Measurements from ENCODE around the gene IL17RB. TPM values are rescaled to one million over a fixed set of nuclear protein-coding genes. Genes with fewer than 3 reads are reported as not detected.

The IL17RB gene
- total RNA-seq: 1 to 10 TPM in 1 of 2 donors, under 1 TPM in 1; 0.26 to 2.1 TPM

GRCh38 chr3:53846134-53846850 lies at the start of gene IL17RB, which contains the start of gene CHDH:
TSS of gene IL17RB (plus strand) at chr3:53846568. CDS start at chr3:53846589, 21 bp downstream.
TSS of gene CHDH (minus strand) at chr3:53846419. CDS start at chr3:53824008, 22,411 bp downstream.
- no peak within 1 kb of the TSS for H3K27ac Mint-ChIP-seq
- peaks cover 53% of the 10 kb centered on the region for H3K27me3 Mint-ChIP-seq (ENCODE audit: low read depth)
- peak within 1 kb of the TSS; percentile 60 to 79 for H3K4me3 Mint-ChIP-seq
- H3K4me1 Mint-ChIP-seq (ENCODE audit: low read depth): no peaks in the 10 kb centered on the region
- peaks cover 0 to 1% of the 10 kb centered on the region in 2 donors for H3K36me3 Mint-ChIP-seq (ENCODE audit: insufficient read depth in 2 of 2)
- ATAC-seq (replicated peaks in 1 of 2): peak; percentile 75 to 77
- H3K9me3 Mint-ChIP-seq: no peaks in the 10 kb centered on the region
- peak; percentile 38 to 40 for DNase-seq

GRCh38 chr3:53798144-53798543 lies 48.2 kb upstream of the IL17RB start:
- Mint-ChIP-seq H3K4me1 (ENCODE audit: low read depth) (no peaks in the 10 kb centered on the region), H3K27me3 (ENCODE audit: low read depth) (peaks cover 11% of the 10 kb centered on the region), H3K27ac (no peak overlapping the region), H3K9me3 (no peaks in the 10 kb centered on the region), H3K4me3 (no peak overlapping the region), H3K36me3 (ENCODE audit: insufficient read depth in 2 of 2) (no peaks in the 10 kb centered on the region)
- DNase-seq: no peak
- ATAC-seq (replicated peaks in 1 of 2): no peak

- ATAC-seq (replicated peaks in 1 of 2): no peak
- DNase-seq: no peak
- Mint-ChIP-seq H3K4me3 (no peak overlapping the region), H3K36me3 (ENCODE audit: insufficient read depth in 2 of 2) (no peaks in the 10 kb centered on the region), H3K27me3 (ENCODE audit: low read depth) (peaks cover 11% of the 10 kb centered on the region), H3K9me3 (no peaks in the 10 kb centered on the region), H3K27ac (no peak overlapping the region), H3K4me1 (ENCODE audit: low read depth) (no peaks in the 10 kb centered on the region)
Observed at GRCh38 chr3:53799338-53799865, 47.0 kb upstream of the IL17RB start.

- Mint-ChIP-seq H3K27ac (no peak overlapping the region), H3K4me1 (ENCODE audit: low read depth) (no peaks in the 10 kb centered on the region), H3K27me3 (ENCODE audit: low read depth) (peaks cover 6% of the 10 kb centered on the region), H3K36me3 (ENCODE audit: insufficient read depth in 2 of 2) (no peaks in the 10 kb centered on the region), H3K9me3 (no peaks in the 10 kb centered on the region), H3K4me3 (no peak overlapping the region)
- DNase-seq: no peak
- no peak for ATAC-seq (replicated peaks in 1 of 2)
Observed at GRCh38 chr3:53800041-53800906, 46.1 kb upstream of the IL17RB start.

- Mint-ChIP-seq H3K27ac (no peak overlapping the region), H3K9me3 (no peaks in the 10 kb centered on the region), H3K27me3 (ENCODE audit: low read depth) (peaks cover under 1% of the 10 kb centered on the region), H3K4me3 (no peak overlapping the region), H3K36me3 (ENCODE audit: insufficient read depth in 2 of 2) (no peaks in the 10 kb centered on the region), H3K4me1 (ENCODE audit: low read depth) (no peaks in the 10 kb centered on the region)
- no peak for ATAC-seq (replicated peaks in 1 of 2)
- no peak for DNase-seq
Observed at GRCh38 chr3:53801319-53801718, 45.0 kb upstream of the IL17RB start.

- DNase-seq (no peak), ATAC-seq (replicated peaks in 1 of 2) (no peak)
- Mint-ChIP-seq H3K4me1 (ENCODE audit: low read depth) (no peaks in the 10 kb centered on the region), H3K36me3 (ENCODE audit: insufficient read depth in 2 of 2) (no peaks in the 10 kb centered on the region), H3K27me3 (ENCODE audit: low read depth) (peaks cover 11% of the 10 kb centered on the region), H3K4me3 (no peak overlapping the region), H3K27ac (no peak overlapping the region), H3K9me3 (no peaks in the 10 kb centered on the region)
Observed at GRCh38 chr3:53802256-53802880, 44.0 kb upstream of the IL17RB start.

- Mint-ChIP-seq H3K36me3 (ENCODE audit: insufficient read depth in 2 of 2) (no peaks in the 10 kb centered on the region), H3K4me1 (ENCODE audit: low read depth) (no peaks in the 10 kb centered on the region), H3K27ac (no peak overlapping the region), H3K27me3 (ENCODE audit: low read depth) (peaks cover 11% of the 10 kb centered on the region), H3K4me3 (no peak overlapping the region), H3K9me3 (no peaks in the 10 kb centered on the region)
- ATAC-seq (replicated peaks in 1 of 2) (no peak), DNase-seq (no peak)
Observed at GRCh38 chr3:53803124-53803815, 43.1 kb upstream of the IL17RB start.

- H3K4me1 Mint-ChIP-seq (ENCODE audit: low read depth): no peaks in the 10 kb centered on the region
- no peak for DNase-seq
- H3K27me3 Mint-ChIP-seq (ENCODE audit: low read depth): peaks cover 11% of the 10 kb centered on the region
- no peaks in the 10 kb centered on the region for H3K9me3 Mint-ChIP-seq
- H3K27ac Mint-ChIP-seq: no peak overlapping the region
- no peaks in the 10 kb centered on the region for H3K36me3 Mint-ChIP-seq (ENCODE audit: insufficient read depth in 2 of 2)
- ATAC-seq (replicated peaks in 1 of 2): no peak
- H3K4me3 Mint-ChIP-seq: no peak overlapping the region
Observed at GRCh38 chr3:53803816-53804695, 42.3 kb upstream of the IL17RB start.

- no peak overlapping the region for H3K27ac Mint-ChIP-seq
- no peak for DNase-seq
Observed at GRCh38 chr3:53804697-53805462, 41.5 kb upstream of the IL17RB start.

GRCh38 chr3:53805463-53806159 lies 40.8 kb upstream of the IL17RB start:
- H3K27me3 Mint-ChIP-seq (ENCODE audit: low read depth): peaks cover 11% of the 10 kb centered on the region
- H3K36me3 Mint-ChIP-seq (ENCODE audit: insufficient read depth in 2 of 2): no peaks in the 10 kb centered on the region
- ATAC-seq (replicated peaks in 1 of 2) (no peak), DNase-seq (no peak)
- no peak overlapping the region for H3K4me3 Mint-ChIP-seq
- no peaks in the 10 kb centered on the region for H3K9me3 Mint-ChIP-seq
- no peak overlapping the region for H3K27ac Mint-ChIP-seq
- H3K4me1 Mint-ChIP-seq (ENCODE audit: low read depth): no peaks in the 10 kb centered on the region

More at GRCh38 chr3:53804697-53805462, 41.5 kb upstream of the IL17RB start:
- Mint-ChIP-seq H3K36me3 (ENCODE audit: insufficient read depth in 2 of 2) (no peaks in the 10 kb centered on the region), H3K4me3 (no peak overlapping the region), H3K4me1 (ENCODE audit: low read depth) (no peaks in the 10 kb centered on the region), H3K9me3 (no peaks in the 10 kb centered on the region), H3K27me3 (ENCODE audit: low read depth) (peaks cover 11% of the 10 kb centered on the region)
- no peak for ATAC-seq (replicated peaks in 1 of 2)
